A673 (cell line): ENCODE measurements around the gene SMIM35.

Source experiments
- EZH2 ChIP-seq: fragments of 200-600 bp; sonication (generic); IDR thresholded peaks from 2 replicates; pipeline ENCODE4 v1.6.1; 2017; ENCODE audit warnings: borderline replicate concordance, low read depth, mild to moderate bottlenecking, mixed read lengths, antibody characterized with exemption, low read length; ENCODE audit not compliant: poor library complexity, severe bottlenecking
- TF ChIP-seq, protein P1 (sequence below): fragments of 300-800, 200-600 bp; sonication (generic); conservative IDR thresholded peaks from 2 replicates; pipeline ENCODE4 v1.5.1; 2017; ENCODE audit warnings: low read depth, mild to moderate bottlenecking, antibody characterized with exemption, low read length, moderate library complexity, mixed read lengths

DNA sequence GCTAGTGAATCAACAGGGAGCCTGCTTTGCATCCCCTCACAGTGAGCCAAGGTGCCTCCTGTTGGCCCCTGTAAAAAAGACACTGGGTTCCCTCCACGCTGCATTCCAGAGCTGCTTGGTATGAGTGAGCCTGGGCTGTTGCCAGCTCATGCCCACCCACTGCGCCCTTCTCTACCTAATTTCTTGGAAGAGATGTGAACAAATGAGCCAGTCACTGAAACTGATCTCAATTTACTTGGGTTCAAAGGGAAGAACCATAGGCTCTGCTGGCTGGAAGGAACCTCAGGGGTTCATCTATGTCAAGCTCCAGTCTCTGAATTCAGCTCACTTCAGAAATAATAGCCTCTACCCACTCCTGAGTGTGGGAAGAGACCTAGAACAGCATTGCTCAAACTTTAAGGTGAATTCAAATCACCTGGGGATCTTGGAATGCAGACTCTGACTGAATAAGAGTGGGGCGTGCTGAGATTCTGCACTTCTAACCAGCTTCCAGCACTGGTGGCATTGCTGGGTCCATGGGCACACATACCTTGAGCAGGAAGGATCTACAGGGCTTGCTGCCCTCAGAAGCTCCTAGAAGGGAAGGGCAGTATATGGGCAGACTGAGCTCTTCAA, 15.2 kb downstream of the SMIM35 start:
- TF ChIP-seq, protein P1, sequence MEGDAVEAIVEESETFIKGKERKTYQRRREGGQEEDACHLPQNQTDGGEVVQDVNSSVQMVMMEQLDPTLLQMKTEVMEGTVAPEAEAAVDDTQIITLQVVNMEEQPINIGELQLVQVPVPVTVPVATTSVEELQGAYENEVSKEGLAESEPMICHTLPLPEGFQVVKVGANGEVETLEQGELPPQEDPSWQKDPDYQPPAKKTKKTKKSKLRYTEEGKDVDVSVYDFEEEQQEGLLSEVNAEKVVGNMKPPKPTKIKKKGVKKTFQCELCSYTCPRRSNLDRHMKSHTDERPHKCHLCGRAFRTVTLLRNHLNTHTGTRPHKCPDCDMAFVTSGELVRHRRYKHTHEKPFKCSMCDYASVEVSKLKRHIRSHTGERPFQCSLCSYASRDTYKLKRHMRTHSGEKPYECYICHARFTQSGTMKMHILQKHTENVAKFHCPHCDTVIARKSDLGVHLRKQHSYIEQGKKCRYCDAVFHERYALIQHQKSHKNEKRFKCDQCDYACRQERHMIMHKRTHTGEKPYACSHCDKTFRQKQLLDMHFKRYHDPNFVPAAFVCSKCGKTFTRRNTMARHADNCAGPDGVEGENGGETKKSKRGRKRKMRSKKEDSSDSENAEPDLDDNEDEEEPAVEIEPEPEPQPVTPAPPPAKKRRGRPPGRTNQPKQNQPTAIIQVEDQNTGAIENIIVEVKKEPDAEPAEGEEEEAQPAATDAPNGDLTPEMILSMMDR, result no peak
- no peak for TF ChIP-seq EZH2
